GM19455 (cell line): ENCODE results near the gene EYA2.

Source experiments
- ATAC-seq: cut with Tn5 transposase; IDR thresholded peaks from one replicate; pipeline ENCODE4 v1.9.1; 2021; ENCODE audit not compliant: unreplicated experiment

The EYA2 gene

DNA sequence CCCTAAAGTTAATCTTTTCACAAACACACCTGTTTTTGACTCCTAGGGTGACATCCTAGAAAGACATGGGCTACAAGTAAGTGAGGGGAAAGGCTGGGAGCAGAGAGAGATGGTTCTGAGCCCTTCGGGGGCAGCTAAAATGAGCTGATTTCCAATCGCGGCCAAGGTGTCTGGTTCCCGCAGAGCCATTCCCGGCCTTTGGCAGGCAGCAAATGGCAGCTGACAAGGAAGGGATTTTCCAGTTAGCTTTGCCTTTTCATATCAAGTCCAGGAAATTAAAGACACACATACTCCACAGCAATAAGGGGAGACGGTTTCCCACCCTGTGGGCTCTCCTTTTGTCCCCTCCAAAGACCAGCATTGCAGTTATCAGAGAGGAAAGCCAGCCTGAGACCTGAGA, 233.4 kb downstream of the EYA2 start:
- no peak for ATAC-seq

DNA sequence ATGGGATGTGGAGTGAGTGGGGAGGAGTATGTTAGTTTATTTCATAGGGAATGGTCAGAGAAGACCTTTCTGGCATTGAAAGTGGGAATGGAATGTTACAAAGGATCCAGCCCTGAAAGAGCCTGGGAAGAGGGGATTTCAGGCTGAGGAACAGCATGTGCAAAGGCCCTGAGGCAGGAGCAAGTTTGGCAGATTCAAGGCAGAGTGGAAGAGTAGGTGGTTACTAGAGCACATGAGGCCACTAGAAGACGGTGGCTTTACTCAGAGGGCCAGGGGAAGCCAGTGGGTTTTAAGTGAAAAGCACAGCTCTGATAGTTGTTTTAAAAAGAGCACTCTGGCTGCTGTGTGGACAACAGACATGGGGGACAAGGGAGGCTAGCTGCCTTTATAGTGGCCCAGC, 234.7 kb downstream of the EYA2 start:
- ATAC-seq, result no peak

DNA sequence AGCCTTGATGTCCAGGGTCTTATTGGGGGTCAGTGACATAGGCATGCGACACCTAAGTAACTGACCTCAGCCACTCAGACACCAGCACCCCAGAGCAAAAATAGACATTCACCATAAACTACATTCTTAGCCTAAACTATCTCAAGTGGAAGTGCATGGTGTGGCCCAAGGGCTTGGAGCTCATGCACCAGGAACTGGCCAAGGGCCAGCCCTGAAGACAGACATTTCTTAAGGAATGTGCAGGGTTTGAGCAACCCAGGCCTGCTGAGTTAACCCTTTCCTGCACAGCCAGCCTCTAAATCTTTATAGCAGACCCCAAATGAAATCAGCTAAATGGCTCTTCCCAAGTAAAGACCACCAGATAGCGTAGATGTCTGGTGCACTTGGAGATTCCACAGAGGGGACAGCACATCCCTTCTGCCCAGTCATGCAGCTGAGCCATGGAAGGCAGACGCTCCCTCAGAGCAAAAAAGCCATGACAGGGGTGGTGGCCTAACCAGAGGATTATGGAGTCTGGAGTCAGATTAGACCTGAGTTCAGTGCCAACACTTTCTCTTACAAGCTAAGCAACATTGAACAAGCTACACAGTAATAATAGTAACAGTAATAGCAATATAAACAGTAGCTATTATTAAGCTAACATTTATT, 239.3 kb downstream of the EYA2 start:
- no peak for ATAC-seq

DNA sequence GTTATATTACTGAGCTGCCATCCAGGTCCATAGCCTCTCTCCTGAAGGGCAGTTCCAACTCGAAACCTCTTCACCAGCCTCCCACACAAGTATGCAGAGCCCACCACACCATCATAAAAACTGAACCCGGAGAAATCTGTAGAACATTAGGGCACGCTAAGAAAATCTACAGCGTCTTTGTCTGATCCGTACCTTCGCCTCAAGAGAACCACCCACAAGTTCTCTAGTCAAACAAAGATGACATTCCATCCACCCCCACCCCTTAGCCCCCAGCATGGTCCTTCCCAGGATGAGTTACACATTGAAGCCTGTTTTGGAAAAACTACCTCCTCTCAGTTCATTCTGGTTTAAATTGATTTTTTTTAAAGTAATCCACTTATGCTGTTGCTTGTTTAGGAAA, 242.1 kb downstream of the EYA2 start:
- ATAC-seq, result no peak

DNA sequence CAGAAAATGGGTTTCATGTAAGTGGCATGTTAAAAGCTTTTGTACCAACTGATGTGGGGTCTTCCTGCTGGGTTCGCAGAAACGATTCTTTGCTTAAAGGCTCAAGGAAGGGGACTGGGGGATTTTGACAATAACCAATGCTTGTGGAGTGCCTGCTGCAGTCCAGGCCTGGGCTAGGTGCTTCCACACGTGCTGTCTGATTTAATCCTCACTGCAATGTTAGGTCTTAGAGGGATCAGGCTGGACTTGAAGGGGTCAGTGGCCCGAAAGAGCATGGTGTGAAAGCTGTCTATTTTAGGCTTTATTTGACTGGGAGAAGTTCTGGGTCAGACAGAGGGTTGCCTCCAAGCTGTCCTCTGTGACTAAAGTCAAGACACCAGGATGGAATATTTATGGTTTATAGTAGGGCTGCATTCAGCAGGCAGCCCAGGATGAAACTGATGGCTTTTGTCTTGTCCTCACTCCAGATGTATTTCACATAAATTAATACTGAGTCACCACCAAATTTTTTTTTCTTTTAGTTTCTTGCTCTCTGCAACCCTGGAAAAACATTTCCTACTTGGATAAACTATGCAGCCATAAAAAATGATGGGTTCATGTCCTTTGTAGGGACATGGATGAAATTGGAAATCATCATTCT, 242.7 kb downstream of the EYA2 start:
- no peak for ATAC-seq

DNA sequence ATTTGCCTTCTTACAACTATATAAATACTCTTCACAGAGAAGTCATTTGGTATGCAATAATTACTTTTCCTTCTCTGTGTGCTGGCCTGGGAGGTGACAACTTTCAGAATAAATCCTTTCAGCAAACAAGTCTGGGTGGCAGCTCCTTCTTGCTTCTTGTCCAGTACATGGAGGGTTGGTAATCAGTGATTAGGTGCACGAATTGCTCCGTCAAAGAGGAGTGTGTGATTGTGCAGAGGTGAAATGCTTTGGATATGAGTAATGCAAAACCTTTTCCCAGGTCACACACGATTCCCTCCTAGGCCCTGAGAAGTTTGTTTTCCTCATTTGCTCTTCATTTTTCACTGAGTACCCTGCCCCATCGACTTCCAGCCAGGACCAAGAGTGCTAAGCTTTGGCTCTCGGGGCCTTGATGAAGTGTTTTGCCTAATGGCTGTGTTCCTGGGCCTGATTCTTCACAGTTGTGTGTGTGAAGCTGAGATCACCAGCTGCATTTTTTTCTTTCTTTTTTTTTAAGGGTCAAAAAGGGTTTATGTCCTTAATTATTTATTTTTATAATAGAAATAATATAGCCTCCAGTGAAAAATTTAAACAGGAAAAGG, 245.4 kb downstream of the EYA2 start:
- no peak for ATAC-seq

DNA sequence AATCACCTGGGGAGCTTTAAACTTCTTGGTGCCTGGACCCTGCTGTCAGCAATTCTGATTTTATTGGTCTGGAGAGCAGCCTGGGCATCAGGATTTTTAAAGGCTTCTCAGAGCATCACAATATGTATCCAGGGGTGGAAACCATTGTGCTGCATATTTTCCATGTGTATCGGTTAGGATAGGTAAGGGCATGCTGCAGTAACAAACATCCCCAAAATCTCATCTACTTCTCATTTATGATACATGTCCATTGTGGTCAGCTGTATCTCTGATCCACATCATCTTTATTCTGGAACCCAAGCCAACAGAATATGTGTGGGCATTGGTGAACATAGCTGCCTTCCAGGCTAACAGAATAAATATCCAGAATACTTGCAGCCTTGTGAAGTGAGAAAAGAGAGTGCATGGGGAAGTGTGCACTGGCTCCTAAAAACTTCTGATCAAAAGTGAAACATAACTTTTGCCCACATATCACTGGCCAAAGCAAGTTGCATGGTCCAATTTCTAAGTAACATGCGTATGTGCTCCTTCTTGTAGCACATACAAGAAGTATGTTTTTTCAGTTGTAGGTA, 246.8 kb downstream of the EYA2 start:
- ATAC-seq, result no peak

DNA sequence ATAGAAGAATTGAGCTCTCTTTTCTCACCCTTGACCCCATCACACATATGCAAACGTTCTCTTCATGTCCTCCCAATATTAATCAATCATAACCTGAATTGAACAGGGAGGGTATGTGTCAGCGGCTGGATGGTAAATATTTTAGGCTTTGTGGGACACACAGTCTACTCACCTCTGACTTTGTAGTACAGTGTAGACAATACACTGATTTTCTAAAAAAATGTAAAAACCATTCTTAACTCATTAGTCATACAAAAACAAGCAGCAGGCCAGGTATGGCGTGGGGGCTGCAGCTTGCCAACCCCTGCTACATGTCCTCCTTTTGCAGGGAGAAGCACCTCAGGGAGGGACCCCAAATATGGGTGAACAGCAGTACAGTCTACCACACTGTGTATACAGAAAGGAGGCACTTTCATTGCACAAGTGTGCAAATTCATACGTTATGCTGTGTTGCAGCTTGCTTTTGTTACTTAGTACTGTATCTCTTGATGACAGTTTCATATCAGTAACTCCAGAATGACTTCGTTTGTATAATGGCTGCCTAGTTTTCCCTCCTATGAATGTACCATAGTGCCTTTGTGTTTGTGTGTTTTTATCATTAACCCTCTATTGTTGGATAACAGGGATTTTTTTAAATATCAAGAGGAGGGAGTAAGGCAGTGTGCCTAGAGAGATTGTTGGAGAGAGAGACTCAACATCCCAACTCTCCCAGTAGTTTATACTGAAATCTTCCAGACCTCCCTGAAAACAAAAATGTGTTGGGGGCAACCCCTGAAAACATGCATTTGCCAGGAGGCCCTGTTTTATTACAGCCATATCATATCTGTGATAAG, 247.5 kb downstream of the EYA2 start:
- ATAC-seq, result no peak

DNA sequence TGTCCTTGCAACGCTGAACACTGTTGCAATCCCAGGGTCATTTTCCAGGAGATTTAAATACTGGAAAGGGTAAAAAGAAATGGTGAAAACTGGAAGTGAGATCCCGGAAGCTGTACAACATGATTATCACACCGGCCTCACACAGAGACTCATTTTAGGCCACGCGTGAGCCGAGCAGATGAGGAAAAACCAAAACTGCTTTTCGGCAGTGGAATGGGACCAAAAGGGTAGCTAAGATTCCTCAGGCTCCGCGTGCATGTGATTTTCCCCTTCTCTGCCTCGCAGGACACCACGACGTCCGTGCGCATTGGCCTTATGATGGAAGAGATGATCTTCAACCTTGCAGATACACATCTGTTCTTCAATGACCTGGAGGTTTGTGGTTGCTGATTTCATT, 248.1 kb downstream of the EYA2 start:
- no peak for ATAC-seq

DNA sequence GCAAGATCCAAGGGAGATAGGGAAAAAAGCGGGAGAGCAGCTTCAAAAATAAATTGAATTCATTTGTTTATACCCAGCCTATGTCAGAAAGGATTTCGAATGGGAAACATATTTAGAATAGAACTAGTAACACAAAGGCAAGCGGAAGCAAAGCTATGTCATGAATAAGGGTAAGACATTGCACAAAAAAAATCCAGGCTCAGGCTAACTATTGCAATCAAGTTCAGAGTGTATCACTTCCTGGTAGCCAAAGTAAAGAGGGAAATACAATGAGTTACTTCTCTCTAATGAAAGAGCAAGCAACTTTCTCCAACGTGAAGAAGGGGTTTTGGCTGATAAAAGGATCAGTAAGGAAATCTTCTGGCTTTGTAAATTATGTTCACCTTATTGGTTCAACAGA, 249.0 kb downstream of the EYA2 start:
- no peak for ATAC-seq

DNA sequence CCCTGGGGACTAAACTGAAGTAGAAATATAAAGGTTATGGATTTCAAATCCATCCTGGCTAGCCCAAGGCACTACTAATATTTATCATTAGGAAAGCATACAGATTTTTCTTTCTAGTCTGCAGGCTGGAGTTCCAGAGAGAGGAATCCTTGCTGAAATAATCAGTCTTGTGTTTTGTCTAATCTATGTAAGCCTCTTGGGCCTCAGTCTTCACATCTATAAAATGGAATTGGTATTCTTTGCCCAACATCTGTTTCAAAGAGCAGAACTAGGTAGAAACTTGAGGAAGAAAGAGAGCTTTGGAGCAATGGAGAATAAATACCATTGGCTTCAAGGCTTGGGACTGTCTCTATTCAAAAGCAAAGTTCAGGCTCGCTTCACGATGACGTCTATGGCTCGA, 249.8 kb downstream of the EYA2 start:
- ATAC-seq, result no peak

DNA sequence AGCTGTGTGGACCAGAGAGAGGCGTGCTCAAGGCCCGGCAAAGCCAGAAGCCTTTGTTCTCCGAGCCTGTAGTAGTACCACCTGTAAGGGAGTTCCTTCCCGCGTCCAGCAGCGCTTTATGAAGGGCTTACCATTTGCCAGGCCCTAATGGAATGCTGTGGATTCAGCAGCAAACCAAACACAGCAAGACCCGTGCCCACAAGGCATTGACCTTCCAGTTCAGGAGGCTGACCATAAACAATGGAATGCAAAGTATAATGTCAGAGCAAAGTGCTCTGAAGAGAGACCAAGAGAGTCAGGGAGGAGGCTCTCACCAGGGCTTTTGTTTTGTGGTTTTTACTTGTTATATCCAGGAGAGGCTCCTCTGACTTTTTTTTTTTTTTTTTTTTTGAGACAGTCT, 252.0 kb downstream of the EYA2 start:
- no peak for ATAC-seq

DNA sequence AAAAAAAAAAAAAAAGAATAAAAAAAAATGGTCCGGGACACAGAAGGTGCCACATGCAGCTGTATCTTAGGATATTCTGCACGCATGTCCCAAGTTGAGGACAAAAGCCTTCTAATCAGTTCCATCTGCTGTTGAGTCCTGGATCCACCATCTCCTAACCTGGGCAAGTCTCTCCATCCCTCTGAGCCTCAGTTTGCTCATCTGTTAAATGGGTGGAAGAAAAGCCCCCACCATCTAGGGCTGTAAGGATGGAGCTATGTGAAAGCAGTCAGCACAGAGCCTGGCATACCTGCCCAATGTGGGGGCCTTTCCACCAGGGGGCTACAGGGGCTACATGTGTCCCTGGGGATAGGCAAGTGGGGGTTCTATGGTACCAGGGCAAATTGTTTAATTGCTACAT, 253.4 kb downstream of the EYA2 start:
- ATAC-seq, result no peak

DNA sequence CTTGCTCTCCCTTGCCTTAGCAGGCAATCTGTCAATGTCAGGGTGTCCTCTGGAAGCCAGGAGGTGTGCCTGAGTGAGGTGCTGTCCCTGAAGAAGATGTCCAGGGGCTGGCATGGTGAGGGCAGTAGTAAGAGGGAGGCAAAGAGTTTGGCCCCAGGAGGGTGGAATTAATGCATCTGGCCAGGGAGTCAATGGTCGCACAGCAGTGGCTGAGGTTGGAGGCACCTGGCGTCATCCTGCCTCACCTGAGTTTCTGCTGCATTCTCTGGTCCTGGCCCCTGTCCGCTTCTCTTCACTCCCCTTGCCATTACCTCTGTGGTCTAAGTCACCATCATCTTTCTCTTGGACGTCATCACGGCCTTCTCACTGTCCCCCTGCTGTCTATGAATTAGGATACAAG, 255.3 kb downstream of the EYA2 start:
- no peak for ATAC-seq

DNA sequence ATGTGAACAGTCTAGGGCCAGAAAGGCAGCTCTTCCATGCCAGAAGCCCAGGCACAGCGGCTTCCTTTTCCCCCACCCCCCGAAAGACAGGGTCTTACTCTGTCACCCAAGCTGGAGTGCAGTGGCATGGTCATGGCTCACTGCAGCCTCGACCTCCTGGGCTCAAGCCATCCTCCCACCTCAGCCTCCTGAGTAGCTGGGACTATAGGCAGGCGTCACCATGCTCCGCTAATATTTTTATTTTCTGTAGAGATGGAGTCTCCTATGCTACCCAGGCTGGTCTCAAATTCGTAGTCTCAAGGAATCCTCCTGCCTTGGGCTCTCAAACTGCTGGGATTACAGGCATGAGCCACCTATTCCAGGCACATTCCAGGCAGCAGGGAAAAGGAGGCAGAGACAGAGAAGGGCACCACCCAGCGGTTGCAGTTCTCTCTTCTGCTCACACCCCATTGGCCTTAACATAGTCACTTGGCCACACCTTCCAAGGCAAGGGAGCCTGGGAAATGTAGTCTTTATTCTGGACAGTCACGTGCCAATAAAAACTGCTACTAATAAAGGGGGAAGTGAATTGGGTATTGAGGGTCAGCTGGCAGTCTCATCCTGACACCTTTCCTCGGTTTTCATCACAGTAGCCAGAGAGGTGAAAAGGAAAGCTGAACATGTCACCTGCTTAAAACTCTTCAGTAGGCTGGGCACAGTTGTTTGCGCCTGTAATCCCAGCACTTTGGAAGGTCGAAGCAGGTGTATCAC, 255.9 kb downstream of the EYA2 start:
- ATAC-seq, result no peak

DNA sequence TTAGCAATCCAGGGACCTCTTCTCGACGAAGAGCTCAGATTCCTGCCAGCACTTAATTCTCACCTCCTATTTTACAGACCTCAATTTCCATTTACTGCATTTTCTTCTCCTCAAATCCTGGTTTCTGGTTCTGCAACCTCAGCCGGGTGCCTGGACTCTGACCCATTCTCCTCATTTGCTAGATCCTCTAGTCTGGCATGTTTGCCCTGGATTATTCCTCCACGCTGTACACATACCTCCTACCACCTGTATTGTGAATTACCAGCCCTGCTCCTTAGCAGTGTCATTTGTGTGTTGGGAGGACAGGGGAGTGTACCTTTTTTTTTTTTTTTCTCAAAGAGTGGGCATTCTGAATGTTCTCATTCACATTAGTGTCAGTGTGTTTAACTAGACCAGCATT, 257.4 kb downstream of the EYA2 start:
- no peak for ATAC-seq

DNA sequence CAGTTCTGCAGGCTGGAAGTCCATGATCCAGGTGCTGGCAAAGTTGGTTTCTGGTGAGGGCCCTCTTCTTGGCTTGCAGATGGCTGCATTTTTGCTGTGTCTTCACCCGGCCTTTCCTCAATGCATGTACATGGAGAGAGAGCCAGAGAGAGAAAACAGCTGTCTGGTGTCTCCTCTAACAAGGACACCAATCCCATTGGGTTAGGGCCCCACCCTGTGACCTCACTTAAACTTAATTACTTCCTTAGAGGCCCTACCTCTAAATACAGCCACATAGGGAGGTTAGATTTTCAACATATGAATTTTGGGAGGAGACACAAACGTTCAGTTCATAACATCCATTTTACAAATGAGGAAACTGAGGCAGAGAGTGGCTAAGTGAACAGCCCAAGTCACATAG, 259.4 kb downstream of the EYA2 start:
- no peak for ATAC-seq

DNA sequence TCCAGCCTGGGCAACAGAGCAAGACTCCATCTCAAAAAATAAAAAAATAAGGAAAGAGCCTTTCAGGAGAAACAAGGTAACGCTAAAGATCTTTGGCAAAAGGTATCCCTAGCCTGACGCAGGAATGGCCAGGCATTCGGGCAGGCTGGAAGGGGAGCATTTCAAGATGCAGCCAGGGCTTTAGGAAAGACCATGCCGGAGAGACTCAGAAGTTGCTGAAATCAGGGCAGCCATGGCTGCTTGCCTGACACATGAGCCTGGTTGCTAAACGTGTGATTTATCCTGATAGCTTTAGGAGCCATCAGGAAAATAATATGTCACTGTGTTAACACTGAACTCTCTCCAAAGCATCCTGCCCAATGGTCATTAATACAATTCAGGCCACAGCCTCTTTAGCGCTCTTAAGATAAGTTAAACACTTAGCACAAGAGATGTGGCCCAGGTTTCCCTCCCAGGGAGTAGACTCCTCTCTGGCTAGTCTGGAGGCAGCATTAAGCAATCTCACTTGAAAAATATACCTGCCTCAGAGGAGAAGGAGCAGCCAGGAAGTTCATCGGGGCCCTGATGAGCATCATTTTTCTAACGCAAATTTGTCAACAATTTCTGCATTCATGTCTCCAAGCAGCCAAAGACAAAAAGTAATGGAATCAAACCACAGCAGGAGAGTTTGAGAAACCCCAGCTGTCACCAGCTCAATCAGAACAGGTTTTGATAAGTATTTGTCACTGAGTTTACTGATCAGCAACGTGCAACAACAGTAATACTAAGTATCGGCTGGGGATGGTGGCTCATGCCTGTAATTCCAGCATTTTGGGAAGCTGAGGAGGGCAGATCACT, 261.9 kb downstream of the EYA2 start:
- no peak for ATAC-seq

DNA sequence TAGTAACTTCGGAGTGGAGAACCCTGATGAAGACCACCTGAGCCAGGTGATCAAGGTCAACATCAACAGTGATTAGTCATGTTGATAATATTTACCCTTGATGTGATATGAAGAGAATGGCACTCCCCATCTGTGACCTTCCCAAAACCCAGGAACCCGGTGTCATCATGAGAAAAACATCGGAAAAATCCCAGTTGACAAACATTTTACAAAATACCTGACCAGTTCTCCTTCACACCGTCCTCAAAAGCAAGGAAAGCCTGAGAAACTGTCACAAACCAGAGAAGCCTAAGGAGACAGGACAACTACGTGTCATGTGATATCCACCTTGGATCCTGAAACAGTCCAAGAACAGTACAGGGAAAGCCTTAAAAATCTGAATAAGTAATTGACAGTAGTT, 264.5 kb downstream of the EYA2 start:
- ATAC-seq, result no peak

DNA sequence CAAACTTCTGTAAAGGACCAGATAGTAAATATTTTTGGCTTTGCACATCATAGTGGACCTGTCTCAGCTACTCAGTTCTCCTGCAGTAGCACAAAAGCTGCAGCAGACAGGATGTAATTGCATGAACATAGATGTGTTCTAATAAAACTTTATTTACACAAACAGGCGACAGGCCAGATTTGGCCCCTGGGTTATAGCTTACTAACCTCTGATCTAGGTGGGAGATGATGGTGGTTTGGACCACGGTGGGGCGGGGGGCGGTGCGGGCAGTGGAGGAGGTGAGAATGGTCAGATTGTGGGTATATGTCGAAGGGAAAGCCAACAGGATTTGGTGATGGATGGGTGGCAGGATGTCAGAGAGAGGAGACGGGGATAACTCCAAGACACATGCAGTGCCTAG, 265.6 kb downstream of the EYA2 start:
- no peak for ATAC-seq
